GM21723 (cell line): Measurements from ENCODE around the gene MYH10.

Experiments
- ATAC-seq: cut with Tn5 transposase; IDR thresholded peaks from one replicate; pipeline ENCODE4 v1.9.1; 2021; ENCODE audit warnings: mild to moderate bottlenecking, moderate library complexity; ENCODE audit not compliant: unreplicated experiment

MYH10 gene

DNA sequence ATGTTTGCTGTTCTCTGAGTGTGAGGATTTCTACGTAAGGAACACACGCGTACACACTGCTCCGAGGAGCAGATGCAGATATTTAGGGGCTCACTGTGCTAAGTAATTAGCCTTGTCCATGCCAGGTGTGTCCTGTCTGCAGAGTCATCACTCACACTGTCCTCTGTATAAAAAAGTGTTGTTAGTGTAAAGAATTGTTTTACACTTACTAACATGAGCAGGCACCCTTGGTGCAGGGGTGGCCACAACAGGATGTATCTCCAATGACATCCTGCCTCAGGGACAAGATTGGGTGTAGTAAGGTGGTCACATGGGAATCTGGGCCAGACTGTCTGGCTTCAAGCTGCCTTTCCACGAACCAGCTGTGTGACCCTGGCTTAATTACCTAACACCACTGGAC lies 130.9 kb downstream of the MYH10 start:
- no peak for ATAC-seq

- ATAC-seq: no peak
Observed at GRCh38 chr17:8499171-8499570, 131.4 kb downstream of the MYH10 start.

- ATAC-seq: no peak
Observed at GRCh38 chr17:8496081-8496480, 134.4 kb downstream of the MYH10 start.

DNA sequence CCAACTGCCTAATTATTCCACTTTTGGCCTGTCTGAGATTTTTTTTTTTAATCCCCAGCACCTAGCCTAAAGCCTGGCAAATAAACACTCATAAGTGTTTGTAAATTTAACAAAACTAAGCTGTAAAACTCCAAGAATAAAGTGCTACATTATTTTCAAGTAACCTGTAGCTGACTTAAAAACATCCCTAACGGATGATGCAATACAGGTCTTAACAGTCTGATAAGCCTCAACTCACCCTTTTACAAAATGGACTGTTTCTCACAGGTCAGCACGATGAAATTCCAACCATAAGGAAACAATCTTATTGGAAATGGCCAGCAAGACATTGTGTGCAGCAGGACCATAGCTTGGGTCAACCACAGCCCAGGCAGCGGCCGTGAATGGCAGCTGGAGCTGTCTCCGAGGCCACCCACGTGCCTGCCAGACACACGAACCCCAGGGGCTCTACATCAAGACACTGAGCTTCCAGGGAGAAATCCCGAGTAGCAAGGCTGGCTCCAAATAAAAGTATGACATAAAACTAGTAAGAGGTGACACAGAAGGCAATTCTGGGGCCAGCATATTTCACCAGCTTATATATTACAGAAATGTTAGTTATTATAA lies 135.9 kb downstream of the MYH10 start:
- no peak for ATAC-seq

DNA sequence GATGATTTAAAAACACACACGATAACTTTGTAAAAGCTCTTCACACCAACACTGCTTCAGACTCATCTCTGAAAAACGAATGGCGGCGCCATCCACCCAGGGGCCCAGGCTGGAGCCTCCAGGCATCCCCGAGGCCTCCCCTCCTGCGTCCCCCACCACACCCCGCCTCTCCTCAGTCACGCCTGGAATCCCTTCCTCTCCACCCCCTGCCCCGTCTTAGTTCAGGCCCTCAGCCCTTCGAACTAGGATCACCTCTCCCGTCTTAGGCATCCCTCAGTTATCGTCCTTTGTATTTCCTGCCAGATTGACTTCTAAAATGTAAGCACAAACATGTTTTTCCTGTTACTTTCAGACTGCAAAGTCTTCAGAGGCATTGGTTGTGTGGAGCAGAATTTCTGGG lies 136.5 kb downstream of the MYH10 start:
- no peak for ATAC-seq

DNA sequence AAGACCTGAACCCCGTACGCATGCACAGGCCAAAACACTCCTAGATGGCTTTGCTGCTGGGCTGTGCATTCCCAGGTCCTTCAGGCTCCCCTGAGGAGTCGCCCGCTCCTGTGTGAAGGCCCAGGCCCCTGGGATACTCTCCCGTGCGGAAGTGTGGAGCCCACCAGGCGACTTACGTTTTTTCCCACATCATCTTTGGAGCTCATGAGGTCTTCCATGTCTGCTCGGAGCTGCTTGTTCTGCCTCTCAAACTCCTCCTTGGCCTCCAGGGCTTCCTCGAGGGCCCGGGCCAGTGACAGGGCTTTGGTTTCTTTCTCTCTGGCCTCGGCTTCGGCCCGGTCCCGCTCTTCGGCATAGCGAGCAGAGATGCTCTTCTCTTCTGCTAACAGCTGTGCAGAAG lies 138.4 kb downstream of the MYH10 start:
- ATAC-seq: no peak

DNA sequence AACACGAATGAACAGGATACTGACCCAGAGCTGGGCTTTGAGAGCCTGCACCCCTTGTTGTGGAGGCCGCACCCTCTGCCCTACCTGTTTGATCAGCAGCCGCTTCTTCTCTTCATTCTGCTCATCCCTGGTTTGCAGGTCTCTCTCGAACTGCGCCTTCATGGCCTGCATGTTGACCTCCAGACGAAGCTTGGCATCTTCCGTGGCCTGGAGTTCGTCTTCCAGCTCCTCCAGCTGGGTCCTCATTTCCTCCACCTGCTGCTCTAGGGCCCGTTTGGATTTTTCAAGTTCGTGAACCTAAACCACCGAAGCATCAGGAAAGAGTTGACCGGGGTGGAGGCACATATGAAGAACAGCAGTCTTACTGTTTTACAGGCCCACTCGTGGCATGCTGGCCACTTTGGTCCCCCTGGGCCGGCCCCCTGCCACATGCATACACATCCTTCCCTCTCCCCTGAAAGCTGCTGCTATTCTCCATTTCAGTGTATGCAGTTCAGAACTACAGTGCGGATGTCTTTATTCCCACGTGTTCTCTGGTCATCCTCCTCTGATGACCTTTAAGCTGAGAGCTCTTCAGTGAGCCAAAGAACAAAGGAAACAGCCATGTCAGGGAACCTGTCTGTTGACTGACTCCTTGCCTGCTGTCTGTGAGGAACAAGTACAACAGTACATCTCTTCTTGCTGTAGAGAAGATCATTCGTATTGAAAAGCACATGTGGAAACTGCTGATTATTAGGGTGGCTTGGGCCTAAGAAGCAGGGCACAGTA lies 140.1 kb downstream of the MYH10 start:
- ATAC-seq: no peak

DNA sequence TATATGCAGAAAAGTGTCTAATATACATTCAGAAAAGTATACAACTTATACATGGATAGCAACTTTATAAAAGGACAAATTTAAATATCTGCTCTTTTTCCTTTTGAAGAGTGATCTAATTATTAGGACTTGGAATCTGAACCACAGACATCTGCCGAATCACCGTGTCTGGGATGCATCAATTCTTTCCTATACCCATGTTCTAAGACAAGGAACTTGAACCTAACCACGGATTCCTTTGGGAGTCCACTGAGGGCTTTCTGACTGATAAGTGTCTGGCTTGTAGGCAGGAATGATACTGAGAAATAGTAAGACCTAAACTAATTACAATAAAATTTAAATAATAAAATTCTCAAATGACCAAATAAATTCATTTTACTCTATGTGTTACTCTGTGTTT lies 140.7 kb downstream of the MYH10 start:
- no peak for ATAC-seq

DNA sequence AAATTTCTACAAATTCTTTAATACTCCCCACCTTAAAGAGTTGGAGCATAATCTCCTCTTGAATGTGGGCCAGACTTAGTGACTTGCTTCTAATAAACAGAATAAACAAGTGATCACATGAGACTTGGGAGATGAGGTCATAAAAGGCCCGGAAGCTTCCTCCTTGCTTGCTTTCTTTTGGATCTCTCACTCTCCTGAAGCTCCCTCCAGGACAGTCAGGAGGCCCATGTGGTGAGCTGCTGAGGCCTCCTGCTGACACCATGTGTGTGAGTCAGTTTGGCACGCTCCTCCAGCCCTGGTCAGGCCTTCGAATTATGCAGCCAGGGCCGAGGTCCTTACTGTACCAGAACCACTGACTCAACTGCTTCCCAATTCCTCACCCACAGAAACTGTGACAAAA lies 141.6 kb downstream of the MYH10 start:
- ATAC-seq: no peak

DNA sequence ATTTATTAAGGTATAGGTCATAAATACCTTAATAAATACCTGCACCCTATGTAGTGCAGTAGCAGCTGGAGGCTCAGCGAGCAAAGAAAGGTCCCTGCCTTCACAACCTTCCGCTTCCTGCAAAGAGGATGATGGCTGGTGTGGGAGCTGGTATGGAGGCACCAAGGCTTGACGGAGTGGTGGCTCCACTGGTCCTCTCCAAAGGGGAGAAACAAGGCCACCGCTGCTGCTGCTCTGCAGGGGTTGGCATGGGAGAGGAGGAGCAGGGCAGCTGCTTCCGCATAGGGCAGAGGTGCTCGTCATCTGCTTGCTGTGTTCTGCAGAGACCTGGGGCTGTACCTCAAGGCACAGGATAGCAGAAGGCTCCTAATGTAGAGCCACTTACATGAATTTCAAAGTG lies 142.0 kb downstream of the MYH10 start:
- no peak for ATAC-seq

DNA sequence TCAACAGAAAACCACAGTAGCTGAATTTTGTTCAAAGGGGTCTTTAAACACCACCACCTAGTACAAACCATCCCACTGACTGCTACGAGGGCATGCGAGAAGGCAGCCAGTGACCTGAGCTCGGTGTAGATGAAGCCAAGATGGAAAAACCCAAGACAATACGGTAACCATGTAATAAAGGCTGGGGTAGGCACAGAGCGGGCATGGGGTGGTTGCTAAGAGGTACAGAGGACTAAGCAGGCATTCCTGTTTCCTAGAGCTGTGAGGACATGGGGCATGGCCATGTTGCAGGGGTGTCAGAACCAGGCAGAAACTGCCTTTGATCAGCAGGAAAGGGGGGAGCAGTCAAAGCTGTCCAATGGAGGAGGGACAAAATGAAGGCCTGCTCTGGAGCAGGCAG lies 142.8 kb downstream of the MYH10 start:
- ATAC-seq: no peak

DNA sequence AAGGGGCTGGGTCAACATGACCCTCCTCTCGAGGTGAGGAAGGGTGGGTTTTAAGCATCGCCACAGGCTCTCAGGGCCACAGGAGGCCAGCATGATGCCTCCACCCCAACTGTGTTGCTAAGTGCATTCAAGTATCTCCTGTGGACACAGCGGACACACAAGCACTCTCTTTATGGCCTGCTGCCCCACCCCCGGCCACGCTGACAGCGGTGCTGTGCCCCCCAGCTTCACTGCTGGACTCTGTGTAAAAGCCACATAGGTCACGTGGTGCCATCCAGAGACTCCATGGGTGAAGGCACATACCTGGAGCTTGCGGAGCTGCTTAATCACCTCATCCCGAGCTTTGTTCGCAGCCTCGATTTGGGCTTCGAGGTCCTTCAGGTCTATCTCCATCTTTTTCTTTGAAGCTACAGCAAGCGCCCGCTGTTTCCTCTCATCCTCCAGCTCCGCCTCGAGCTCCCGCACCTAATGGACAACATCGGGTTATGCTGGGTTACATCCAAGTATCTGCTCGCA lies 143.3 kb downstream of the MYH10 start:
- no peak for ATAC-seq

DNA sequence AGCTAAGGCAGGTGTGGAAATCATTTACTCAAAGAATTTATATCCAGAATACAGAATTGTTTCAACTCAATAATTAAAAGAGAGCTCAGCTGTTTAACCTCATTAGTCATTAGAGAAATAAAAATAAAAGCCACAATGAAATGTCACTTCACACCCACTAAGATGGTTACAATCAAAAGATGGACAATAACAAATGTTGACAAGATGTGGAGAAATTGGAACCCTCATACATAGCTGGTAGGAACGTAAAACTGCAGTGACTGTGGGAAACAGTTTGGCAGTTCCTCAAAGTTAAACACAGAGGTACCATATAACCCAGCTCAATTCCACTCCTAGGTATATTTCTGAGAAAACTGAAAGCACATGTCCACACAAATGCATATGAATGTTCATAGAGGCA lies 145.0 kb downstream of the MYH10 start:
- no peak for ATAC-seq

GRCh38 chr17:8484465-8484864 lies 146.1 kb downstream of the MYH10 start:
- ATAC-seq: no peak

- no peak for ATAC-seq
Observed at GRCh38 chr17:8482546-8482945, 148.0 kb downstream of the MYH10 start.

GRCh38 chr17:8481703-8482102 lies 148.8 kb downstream of the MYH10 start:
- no peak for ATAC-seq

GRCh38 chr17:8481089-8481488 lies 149.4 kb downstream of the MYH10 start:
- no peak for ATAC-seq

DNA sequence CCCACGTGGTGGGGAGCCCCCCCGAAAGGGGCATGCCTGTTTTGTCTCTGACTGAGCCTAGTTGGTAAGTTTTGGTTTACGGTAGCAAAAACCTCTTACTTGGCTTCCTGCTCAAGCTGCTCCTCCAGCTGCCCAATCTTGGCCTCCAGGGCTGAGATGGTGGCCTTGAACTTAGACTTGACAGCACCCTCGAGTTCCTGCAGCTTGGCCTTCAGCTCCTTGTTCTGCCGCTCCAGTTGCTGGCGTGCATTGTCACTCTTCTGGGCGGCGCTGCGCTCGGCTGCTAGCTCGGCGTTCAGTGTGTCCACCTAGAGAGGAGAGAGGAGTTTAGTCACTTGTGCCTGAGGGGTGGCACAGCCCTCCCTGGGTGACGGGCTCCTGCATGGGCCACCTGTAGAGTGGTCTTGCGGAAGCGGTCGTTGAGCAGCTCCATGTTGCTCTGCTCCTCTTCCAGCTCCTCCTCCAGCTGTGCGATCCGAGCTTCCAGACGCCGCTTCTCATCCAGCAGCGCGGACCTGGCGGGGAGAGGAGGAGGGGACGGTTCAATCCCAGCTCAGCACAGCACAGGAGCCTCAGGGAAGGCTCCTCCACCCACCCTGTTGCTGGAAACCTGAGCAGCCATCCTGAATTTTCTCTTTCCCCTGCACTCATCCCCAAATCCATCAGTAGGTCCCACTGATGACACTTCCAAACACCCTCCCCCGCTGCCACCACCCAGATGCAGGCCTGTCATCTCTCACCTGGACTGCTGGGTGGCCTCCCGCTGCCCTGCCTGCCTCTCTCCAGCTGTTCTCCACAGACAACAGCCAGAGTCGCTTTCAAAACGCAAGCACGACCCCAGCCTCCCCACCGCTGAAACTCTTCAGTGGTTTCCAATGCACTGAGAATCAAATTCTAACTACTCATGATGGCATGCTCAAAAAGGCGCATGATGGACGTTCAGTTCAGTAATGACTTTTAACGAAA lies 150.2 kb downstream of the MYH10 start:
- ATAC-seq: no peak

- no peak for ATAC-seq
Observed at GRCh38 chr17:8479431-8479947, 151.0 kb downstream of the MYH10 start.

DNA sequence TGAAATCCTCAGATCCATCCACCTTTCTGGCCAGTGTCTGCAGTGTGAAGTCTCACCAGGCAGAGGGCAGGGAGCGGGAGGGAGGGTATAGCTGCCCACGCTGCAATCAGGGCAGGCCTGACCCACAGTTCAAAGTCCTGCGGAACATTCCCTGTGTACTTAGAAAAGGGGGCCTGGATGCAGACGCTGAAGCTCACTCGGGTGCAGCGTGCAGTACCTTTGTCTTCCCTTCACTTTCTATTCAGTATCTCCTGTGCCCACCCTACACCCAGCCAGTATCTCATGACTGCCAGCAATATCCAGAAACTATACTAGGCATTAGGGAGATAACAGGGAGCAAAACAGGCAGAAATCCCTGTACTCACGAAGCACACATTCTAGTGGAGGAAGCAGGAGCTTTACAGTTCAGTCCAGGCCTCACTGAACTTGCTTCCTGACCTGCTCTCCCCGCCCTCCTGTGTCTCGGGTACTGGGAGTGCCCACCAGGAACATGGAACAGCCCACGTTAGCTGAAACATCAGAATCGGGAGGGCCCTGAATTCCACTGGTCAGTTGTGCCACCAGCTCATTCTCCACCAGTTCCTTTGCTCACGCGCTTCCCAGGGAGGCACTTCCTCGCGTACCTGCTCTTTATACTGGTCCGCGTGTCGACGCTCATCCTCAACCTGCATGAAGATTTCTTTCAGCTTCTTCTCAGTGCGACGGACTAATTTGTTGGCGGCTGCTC lies 152.6 kb downstream of the MYH10 start:
- ATAC-seq: no peak

GRCh38 chr17:8477171-8477570 lies 153.4 kb downstream of the MYH10 start:
- ATAC-seq: no peak
